Esophagus muscularis mucosa (tissue), 4 donors: Measurements from ENCODE around the gene RBM17. TPM values are rescaled to one million over a fixed set of nuclear protein-coding genes. Genes with fewer than 3 reads are reported as not detected.

ENCODE experiments used
- DNase-seq: peaks from one replicate; pipeline ENCODE4 v3.0.0-alpha.2; 2017; ENCODE audit errors: extremely low spot score
- H3K27ac ChIP-seq, 4 donors: fragments of 200-600 bp; sonication (generic); replicated peaks in 1 of 4; 1 replicate in 3 of 4; 2 replicates in 1 of 4; pipeline ENCODE4 v1.5.1; 2016 to 2019; ENCODE audit warnings: mild to moderate bottlenecking in 1 of 4
- H3K27me3 ChIP-seq, 4 donors: fragments of 200-600 bp; sonication (generic); one replicate each; pipeline versions ENCODE4 v1.5.1 to v1.6.0; 2016 to 2019
- H3K36me3 ChIP-seq, 4 donors: fragments of 200-600 bp; sonication (generic); one replicate each; pipeline ENCODE4 v1.5.1; 2016 to 2019
- H3K4me1 ChIP-seq, 4 donors: fragments of 200-600 bp; sonication (generic); one replicate each; pipeline ENCODE4 v1.5.1; 2016 to 2019
- H3K4me3 ChIP-seq, 4 donors: fragments of 200-600 bp; sonication (generic); 1 replicate in 2 of 4; 2 replicates in 2 of 4; pipeline ENCODE4 v1.5.1; 2016 to 2019; ENCODE audit warnings: mild to moderate bottlenecking in 4 of 4, moderate library complexity in 1 of 4
- H3K9me3 ChIP-seq, 4 donors: fragments of 200-600 bp; sonication (generic); 1 replicate in 3 of 4; 2 replicates in 1 of 4; pipeline ENCODE4 v1.5.1; 2016 to 2019
- CTCF ChIP-seq, 3 experiments: fragments of 200-600 bp in 2 of 3; fragments of 450-650 bp in 1 of 3; sonication (generic) in 2 of 3; IDR thresholded peaks; one replicate each; pipeline ENCODE4 v1.5.1; 2017 to 2019; ENCODE audit warnings: antibody characterized with exemption in 3 of 3, mild to moderate bottlenecking in 2 of 3, moderate library complexity in 1 of 3
- EP300 ChIP-seq: sonication (generic); formaldehyde crosslinking; IDR thresholded peaks from one replicate; pipeline ENCODE4 v1.6.1; 2017; ENCODE audit warnings: antibody characterized with exemption
- POLR2A ChIP-seq: fragments of 450-650 bp; IDR thresholded peaks from one replicate; pipeline ENCODE4 v1.6.1; 2017; ENCODE audit warnings: antibody characterized with exemption, moderate library complexity, mild to moderate bottlenecking, low read depth
- POLR2AphosphoS5 ChIP-seq, 2 donors: sonication (generic); formaldehyde crosslinking; IDR thresholded peaks; one replicate each; pipeline ENCODE4 v1.6.1; 2017; ENCODE audit warnings: antibody characterized with exemption in 2 of 2
- WGBS: methylation state at CpG from one replicate; pipeline ENCODE4 v1.1.5; 2018; 5-methylcytosine and 5-hydroxymethylcytosine counted together
- intact Hi-C: fragments of 100-400 bp; cut with DNase I; formaldehyde crosslinking; loops from one replicate; pipeline ENCODE4 v1.15.1; 2023
- total RNA-seq, 4 donors: library from RNA; depleted of rRNA; stranded (reverse); fragments of >200 nt; gene quantifications; one replicate each; pipeline versions ENCODE4 v1.1.0 to v1.2.1, GENCODE V29; 2016

The RBM17 gene
- total RNA-seq, 4 donors from 2014 or later, result 48.5 to 72.9 (median 59.5) TPM

- Histone ChIP-seq H3K27ac (no peak overlapping the region), H3K36me3 (peaks cover 44 to 91% (median 80%) of the 10 kb centered on the region in 4 donors), H3K4me1 (peaks cover 0 to 31% (median 14%) of the 10 kb centered on the region in 4 donors), H3K4me3 (no peak overlapping the region), H3K9me3 (no peaks in the 10 kb centered on the region), H3K27me3 (no peaks in the 10 kb centered on the region)
- no peak for TF ChIP-seq POLR2A
- TF ChIP-seq POLR2AphosphoS5 (IDR thresholded peaks at IDR 0.05), result no peak
- TF ChIP-seq CTCF (IDR thresholded peaks at IDR 0.05), result no peak
- no peak for TF ChIP-seq EP300
- WGBS, result 66% methylated on average over 6 of the region's 6 CpGs
- intact Hi-C loops, result no loop called here
- DNase-seq, result no peak
Observed at GRCh38 chr10:6112893-6113292, 24.1 kb downstream of the RBM17 start.

- peaks cover 0 to 27% (median 11%) of the 10 kb centered on the region in 4 donors for H3K4me1 ChIP-seq
- no peaks in the 10 kb centered on the region for H3K27me3 ChIP-seq
- intact Hi-C loops, result no loop called here
- TF ChIP-seq POLR2AphosphoS5 (IDR thresholded peaks at IDR 0.05) (no peak), POLR2A (no peak)
- no peaks in the 10 kb centered on the region for H3K9me3 ChIP-seq
- peaks cover 38 to 80% (median 68%) of the 10 kb centered on the region in 4 donors for H3K36me3 ChIP-seq
- H3K4me3 ChIP-seq, result no peak overlapping the region
- H3K27ac ChIP-seq, result peak overlapping the region in 3 of 4 donors; percentile 14 to 40 (median 16)
- WGBS, result 92% methylated on average over 4 of the region's 4 CpGs
- no peak for DNase-seq
Observed at GRCh38 chr10:6114299-6114698, 25.5 kb downstream of the RBM17 start.

- Histone ChIP-seq H3K36me3 (peaks cover 35 to 74% (median 62%) of the 10 kb centered on the region in 4 donors), H3K4me3 (no peak overlapping the region), H3K27ac (peak overlapping the region; percentile 14 to 62 (median 28)), H3K27me3 (no peaks in the 10 kb centered on the region), H3K4me1 (peaks cover 0 to 27% (median 12%) of the 10 kb centered on the region in 4 donors), H3K9me3 (no peaks in the 10 kb centered on the region)
- 59% methylated on average over 4 of the region's 4 CpGs for WGBS
- TF ChIP-seq POLR2A (no peak), CTCF (IDR thresholded peaks at IDR 0.05) (no peak), EP300 (no peak), POLR2AphosphoS5 (IDR thresholded peaks at IDR 0.05) (no peak)
- intact Hi-C loops, result no loop called here
- DNase-seq, result no peak
Observed at GRCh38 chr10:6114805-6115341, 26.0 kb downstream of the RBM17 start.

- H3K4me3 ChIP-seq, result no peak overlapping the region
- H3K27ac ChIP-seq, result peak overlapping the region in 3 of 4 donors; percentile 16 to 62 (median 40)
- WGBS, result 85% methylated on average over 4 of the region's 4 CpGs
- no peaks in the 10 kb centered on the region for H3K9me3 ChIP-seq
- H3K27me3 ChIP-seq, result no peaks in the 10 kb centered on the region
- intact Hi-C loops, result no loop called here
- DNase-seq, result no peak
- peaks cover 0 to 27% (median 12%) of the 10 kb centered on the region in 4 donors for H3K4me1 ChIP-seq
- H3K36me3 ChIP-seq, result peaks cover 30 to 69% (median 57%) of the 10 kb centered on the region in 4 donors
- TF ChIP-seq POLR2A, result no peak
- no peak for TF ChIP-seq CTCF (IDR thresholded peaks at IDR 0.05)
- no peak for TF ChIP-seq POLR2AphosphoS5 (IDR thresholded peaks at IDR 0.05)
- no peak for TF ChIP-seq EP300
Observed at GRCh38 chr10:6115411-6115810, 26.6 kb downstream of the RBM17 start.

GRCh38 chr10:6115824-6116350, 27.1 kb downstream of the RBM17 start:
- Histone ChIP-seq H3K4me1 (peaks cover 4 to 27% (median 12%) of the 10 kb centered on the region in 4 donors), H3K36me3 (peaks cover 25 to 64% (median 52%) of the 10 kb centered on the region in 4 donors), H3K4me3 (no peak overlapping the region), H3K27me3 (no peaks in the 10 kb centered on the region), H3K9me3 (no peaks in the 10 kb centered on the region), H3K27ac (no peak overlapping the region)
- no peak for TF ChIP-seq POLR2A
- no peak for TF ChIP-seq POLR2AphosphoS5 (IDR thresholded peaks at IDR 0.05)
- no peak for TF ChIP-seq EP300
- no peak for TF ChIP-seq CTCF (IDR thresholded peaks at IDR 0.05)
- 66% methylated on average over 3 of the region's 3 CpGs for WGBS
- no peak for DNase-seq
- intact Hi-C loops, result no loop called here
